Activated T-cell treated with anti-CD3 and anti-CD28 coated beads for 4 hours (primary cell): Measurements from ENCODE around the gene NFIA.

ENCODE experiments used
- DNase-seq: peaks from one replicate; pipeline ENCODE4 v3.0.0-alpha.2; 2020

Gene NFIA

GRCh38 chr1:61280452-61280851, 198.1 kb downstream of the NFIA start:
- no peak for DNase-seq

GRCh38 chr1:61282387-61282786, 200.0 kb downstream of the NFIA start:
- DNase-seq, result no peak

GRCh38 chr1:61284248-61284854, 202.0 kb downstream of the NFIA start:
- no peak for DNase-seq

GRCh38 chr1:61284936-61285335, 202.6 kb downstream of the NFIA start:
- DNase-seq, result no peak

- DNase-seq, result no peak
These were observed 203.1 kb downstream of the NFIA start for GRCh38 chr1:61285371-61285885.

- DNase-seq, result no peak
These were observed 204.7 kb downstream of the NFIA start for GRCh38 chr1:61287014-61287413.

- no peak for DNase-seq
These were observed 205.4 kb downstream of the NFIA start for GRCh38 chr1:61287734-61288133.

DNA sequence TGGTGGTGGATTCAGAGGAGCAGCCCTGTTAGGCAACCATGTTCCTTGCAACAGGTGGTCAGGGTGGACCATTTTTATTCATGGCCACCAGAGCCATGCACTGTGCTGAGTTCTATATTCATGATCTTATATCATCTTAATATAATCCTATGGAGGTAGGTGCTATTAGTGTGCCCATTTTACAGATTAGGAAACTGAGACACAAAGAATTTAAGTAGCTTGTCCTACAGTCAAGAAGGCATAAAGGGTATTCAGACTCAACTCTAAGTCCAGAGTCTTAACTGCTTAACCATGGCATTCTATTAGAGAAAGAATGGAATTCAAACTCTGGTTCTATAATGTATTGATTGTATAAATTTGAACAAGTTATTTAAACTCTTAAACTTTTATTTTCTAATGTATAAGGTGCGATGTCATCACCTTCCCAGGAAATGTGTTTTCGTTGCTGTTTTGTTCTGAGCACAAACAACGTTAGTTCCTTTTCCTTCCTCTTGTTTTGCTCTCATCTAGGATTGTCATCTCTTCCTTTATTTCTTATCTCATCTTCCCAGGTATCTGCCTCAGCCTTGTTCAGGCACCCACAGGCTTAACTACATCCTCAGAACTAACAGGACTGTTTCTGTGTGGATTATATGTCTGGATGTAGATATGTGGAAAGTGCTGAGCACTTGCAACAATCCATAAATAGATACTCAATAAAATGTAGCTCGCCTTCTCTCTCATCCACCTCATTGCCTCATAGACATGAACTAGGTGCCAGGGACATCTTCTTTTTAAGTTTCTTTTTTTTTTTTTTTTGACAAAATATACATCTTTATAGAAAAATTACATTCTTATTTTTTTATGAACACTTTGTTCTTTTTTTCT, 207.1 kb downstream of the NFIA start:
- no peak for DNase-seq

DNA sequence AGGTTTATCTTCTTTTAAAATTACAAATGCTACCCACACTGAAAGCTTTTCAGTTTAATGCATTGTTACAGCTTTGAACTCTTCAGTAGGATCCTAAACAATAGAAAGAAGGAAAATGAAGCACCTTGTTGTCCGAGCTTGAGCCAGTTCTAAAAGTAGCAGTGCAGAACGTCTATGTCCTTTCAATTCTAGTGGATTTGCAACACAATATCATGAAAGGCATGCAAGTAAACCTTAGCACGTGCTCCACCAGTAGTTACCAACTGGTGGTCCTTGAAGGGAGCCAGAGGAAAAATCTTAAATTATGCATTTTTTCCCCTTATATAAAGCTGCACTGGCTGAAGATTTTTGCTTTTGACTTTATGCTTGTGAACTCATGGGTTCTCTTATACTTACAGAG, 208.2 kb downstream of the NFIA start:
- no peak for DNase-seq

GRCh38 chr1:61293197-61293596, 210.8 kb downstream of the NFIA start:
- DNase-seq, result no peak

DNA sequence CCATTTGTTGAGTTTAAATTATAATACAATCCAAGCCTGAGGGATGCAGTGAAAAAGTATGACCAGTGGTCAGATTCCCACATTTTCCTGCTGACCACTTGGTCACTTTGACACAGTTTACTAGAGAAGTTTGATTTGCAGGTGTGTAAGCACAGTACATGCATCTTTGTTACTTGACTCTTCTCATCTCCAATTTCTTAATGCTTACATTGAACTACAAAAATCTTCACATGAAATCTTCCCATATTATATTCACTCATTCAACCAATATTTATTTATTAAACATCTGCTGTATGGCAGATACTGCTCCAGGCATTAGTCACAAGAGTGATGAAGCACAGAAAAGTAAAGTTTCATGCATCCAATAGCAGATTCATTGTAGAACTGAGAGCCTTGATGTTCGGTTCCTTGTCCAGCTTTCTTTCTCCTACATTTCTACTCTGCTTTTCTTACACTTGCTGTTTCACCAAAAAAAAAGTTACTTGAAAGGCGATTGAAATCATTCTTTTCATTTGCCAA, 211.7 kb downstream of the NFIA start:
- DNase-seq, result no peak

GRCh38 chr1:61294930-61295329, 212.6 kb downstream of the NFIA start:
- no peak for DNase-seq

GRCh38 chr1:61295818-61296537, 213.6 kb downstream of the NFIA start:
- no peak for DNase-seq

- no peak for DNase-seq
These were observed 215.5 kb downstream of the NFIA start for GRCh38 chr1:61297887-61298286.

DNA sequence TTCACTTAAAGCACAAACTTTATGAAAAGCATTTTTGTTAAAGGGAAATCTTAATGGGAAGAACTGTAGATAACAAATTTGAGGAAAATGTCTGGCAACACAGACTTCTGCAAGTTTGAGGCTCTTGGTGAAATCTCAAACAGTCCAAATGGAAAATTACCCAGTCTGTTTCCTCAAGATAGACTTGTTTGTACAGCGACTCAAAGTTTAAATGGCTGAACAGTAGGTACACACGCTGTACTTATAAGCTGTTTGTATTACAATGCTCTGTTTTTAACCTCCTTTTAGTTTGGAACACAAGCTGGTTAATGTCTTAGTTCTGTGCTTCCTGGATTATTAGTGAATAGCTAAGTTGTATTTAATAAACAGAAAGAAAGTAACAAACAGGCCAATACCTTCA, 217.1 kb downstream of the NFIA start:
- DNase-seq, result no peak

DNA sequence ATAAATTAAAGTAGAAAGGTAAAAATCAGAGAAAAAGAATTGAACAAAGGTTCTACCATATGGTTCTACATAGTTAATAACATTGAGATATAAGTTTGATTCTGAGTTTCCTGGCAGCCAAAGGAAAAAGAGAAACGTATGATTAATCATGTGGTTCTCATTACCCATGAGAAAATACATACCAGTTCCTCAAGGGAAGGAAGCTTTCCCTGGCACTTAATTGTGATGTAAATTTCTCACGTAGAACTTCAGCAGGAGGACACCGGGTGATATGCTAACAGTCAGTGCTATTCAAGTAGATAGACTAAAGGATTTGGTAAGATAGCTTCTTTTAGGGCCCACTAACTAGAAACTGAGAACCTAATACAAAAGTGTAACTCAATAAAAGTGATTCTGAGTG, 218.5 kb downstream of the NFIA start:
- DNase-seq, result no peak

- DNase-seq, result no peak
These were observed 219.7 kb downstream of the NFIA start for GRCh38 chr1:61301824-61302657.

DNA sequence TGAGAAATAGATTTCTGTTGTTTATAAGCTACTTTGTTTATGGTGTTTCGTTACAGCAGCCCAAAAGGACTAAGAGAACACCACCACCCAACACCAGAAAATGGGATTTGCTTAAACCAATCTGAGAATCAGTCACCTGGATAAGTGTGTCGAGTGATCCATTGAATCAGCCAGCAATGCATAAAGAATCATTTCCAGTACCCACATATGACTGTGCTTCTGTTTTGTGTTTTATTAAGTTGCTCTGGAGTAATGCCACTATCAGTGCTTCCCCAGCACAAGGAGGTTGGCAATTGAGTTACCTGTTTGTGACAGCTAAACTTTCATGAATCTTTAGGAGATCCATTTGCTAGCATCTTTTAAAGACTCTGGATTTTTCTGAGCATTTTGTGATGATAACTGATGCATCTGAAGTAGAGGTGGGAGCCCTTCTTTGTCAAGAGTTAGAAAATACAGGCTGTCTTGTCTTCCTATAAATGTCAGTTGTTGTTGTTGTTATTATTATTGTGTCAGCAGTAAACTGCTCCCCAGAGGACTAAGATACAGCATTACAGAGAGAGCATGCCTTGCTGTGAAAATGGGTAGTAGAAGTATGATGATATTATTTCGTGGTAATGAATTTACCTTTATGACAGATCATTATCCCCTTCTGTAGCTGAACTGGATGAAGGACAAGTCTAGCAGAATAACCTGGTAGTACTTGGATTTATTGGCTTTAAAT, 225.2 kb downstream of the NFIA start:
- no peak for DNase-seq

GRCh38 chr1:61310057-61310456, 227.7 kb downstream of the NFIA start:
- no peak for DNase-seq

DNA sequence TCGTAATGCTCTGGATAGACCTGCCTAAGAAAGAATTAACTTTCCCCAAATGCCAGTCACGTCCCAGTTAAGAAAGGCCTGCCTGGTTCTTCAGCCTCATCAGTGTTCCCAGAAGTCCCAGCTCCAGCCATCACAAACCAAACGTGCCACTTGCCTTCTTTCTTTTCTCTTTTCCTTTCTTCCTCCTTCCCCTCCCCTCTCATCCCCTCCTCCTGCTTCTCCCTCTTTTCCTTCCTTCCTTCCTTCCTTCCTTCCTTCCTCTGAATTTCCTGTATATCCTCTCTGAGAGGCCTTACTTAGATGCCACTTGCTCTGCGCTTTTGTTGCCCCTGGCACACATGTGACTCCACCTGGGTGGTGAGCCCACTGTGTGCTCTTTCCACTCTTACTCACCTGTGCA, 228.2 kb downstream of the NFIA start:
- no peak for DNase-seq

DNA sequence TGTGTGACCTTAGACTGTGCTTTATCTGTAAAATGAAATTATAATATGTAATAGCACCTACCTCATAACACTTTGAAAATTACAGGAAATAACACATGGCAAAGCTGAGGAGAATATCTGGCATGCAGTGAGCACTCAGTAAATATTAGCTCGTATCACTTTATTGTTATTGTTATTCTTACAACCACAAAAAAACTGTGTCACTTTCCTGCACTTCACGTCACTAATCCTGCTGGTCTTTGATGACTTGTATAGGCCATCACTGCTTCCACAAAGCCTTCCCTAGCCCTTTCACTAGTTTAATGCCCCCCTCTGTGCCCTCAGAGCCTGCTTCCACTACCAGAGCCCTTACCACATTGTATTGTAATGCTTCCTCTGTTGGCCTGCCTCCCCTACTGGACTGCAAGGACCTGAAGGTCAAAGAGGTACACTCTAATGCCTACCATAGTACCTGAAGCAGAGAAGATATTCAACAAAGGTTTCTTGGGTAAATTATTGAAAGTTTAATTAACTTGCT, 231.6 kb downstream of the NFIA start:
- no peak for DNase-seq

GRCh38 chr1:61315011-61315410, 232.7 kb downstream of the NFIA start:
- no peak for DNase-seq
